ENCODE results near the gene MEGF6. TPM values are rescaled to one million over a fixed set of nuclear protein-coding genes. Genes with fewer than 3 reads are reported as not detected.

MEGF6 gene
- total and polyA plus RNA-seq, 9 of the 15 experiments (the other 6 are each of a cell fraction or from before 2014, with no cell fraction given) = 0.03 to 1.7 (median 0.24) TPM; not detected in 3

DNA sequence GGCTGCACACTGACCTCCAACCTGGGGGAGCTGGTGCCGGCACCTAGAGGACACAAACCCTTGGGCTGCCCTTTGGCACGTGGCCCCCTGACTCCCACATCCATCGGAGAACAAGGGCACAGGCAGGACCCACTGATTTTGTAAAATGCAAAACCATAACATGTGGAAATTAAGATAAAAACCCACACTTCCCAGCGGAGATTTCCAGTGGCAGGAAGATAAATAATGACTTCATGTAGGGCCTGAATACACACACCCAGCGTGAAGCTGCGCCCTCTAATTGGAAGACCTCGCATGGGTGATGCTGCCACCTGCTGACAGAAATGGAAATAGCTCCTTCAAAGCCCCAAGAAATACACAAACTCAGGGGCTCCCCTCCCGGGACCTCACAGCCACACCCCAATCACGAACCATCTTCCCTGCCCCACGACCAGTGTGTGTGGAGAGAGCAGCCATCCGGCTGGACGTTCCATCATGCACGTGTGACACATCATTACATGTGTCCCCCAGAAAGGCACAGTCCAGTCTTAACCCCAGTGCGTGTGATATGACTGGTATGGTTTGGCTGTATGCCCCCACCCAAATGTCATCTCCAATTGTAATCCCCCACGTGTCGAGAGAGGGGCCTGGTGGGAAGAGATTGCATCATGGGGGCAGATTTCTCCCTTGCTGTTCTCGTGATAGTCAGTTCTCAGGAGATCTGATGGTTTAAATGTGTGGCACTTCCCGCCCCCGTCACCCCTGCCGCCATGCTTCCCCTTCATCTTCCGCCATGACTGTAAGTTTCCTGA, 7.8 kb upstream of the MEGF6 start (continued):
- TF ChIP-seq, protein P1, sequence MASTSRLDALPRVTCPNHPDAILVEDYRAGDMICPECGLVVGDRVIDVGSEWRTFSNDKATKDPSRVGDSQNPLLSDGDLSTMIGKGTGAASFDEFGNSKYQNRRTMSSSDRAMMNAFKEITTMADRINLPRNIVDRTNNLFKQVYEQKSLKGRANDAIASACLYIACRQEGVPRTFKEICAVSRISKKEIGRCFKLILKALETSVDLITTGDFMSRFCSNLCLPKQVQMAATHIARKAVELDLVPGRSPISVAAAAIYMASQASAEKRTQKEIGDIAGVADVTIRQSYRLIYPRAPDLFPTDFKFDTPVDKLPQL (IDR thresholded peaks at IDR 0.05; ENCODE audit: extremely low read depth, insufficient read length) = no peak
- TF ChIP-seq LCOR (CRISPR knock-in tag; IDR thresholded peaks at IDR 0.05) (no peak), RFX5 (IDR thresholded peaks at IDR 0.05; ENCODE audit: low read depth, low read length) (no peak), NR2F6 (CRISPR knock-in tag; IDR thresholded peaks at IDR 0.05) (no peak), U2AF1 (optimal IDR thresholded peaks at IDR 0.05; ENCODE audit: low read depth, low read length) (no peak), RFX1 (IDR thresholded peaks at IDR 0.05) (no peak), KAT2B (IDR thresholded peaks at IDR 0.05; ENCODE audit: low read depth, low read length) (no peak), PHB (CRISPR knock-in tag; IDR thresholded peaks at IDR 0.05) (no peak), KDM1A (IDR thresholded peaks at IDR 0.05) (peak; percentile 91 to 93), JUN (IDR thresholded peaks at IDR 0.05; ENCODE audit: borderline replicate concordance, low read depth, low read length) (0 out of 2 replicates have a peak, but pooled peaks have one; percentile 27), JUN (CRISPR knock-in tag; IDR thresholded peaks at IDR 0.05; ENCODE audit: borderline replicate concordance) (peak; percentile 77; the same call in 1 of the 2 replicates), ZKSCAN1 (IDR thresholded peaks at IDR 0.05; ENCODE audit: low read depth, low read length) (no peak), SIN3B (IDR thresholded peaks at IDR 0.05; ENCODE audit: low read depth) (no peak), ATF1 (CRISPR knock-in tag; IDR thresholded peaks at IDR 0.05) (no peak), ATF1 (tag; IDR thresholded peaks at IDR 0.05) (peak; percentile 33; the same call in 1 of the 2 replicates), CCNT2 (IDR thresholded peaks at IDR 0.05; ENCODE audit: borderline replicate concordance, extremely low read depth, insufficient read length, low read depth, low read length) (no peak), ZNF324 (CRISPR knock-in tag; IDR thresholded peaks at IDR 0.05) (no peak), MBD1 (CRISPR knock-in tag; IDR thresholded peaks at IDR 0.05) (no peak), TEAD4 (IDR thresholded peaks at IDR 0.05; ENCODE audit: low read length) (peak; percentile 71), TEAD4 (CRISPR knock-in tag; IDR thresholded peaks at IDR 0.05; ENCODE audit: borderline replicate concordance) (no peak), ZZZ3 (IDR thresholded peaks at IDR 0.05) (no peak), SMC3 (conservative IDR thresholded peaks at IDR 0.05; ENCODE audit: insufficient read depth, low read depth, low read length) (peak; percentile 90), KLF13 (tag; IDR thresholded peaks at IDR 0.05; ENCODE audit: borderline replicate concordance, low read depth) (peak; percentile 40; the same call in 1 of the 2 replicates)
- TF ChIP-seq, protein P2, sequence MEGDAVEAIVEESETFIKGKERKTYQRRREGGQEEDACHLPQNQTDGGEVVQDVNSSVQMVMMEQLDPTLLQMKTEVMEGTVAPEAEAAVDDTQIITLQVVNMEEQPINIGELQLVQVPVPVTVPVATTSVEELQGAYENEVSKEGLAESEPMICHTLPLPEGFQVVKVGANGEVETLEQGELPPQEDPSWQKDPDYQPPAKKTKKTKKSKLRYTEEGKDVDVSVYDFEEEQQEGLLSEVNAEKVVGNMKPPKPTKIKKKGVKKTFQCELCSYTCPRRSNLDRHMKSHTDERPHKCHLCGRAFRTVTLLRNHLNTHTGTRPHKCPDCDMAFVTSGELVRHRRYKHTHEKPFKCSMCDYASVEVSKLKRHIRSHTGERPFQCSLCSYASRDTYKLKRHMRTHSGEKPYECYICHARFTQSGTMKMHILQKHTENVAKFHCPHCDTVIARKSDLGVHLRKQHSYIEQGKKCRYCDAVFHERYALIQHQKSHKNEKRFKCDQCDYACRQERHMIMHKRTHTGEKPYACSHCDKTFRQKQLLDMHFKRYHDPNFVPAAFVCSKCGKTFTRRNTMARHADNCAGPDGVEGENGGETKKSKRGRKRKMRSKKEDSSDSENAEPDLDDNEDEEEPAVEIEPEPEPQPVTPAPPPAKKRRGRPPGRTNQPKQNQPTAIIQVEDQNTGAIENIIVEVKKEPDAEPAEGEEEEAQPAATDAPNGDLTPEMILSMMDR (IDR thresholded peaks at IDR 0.05 in 2 of 3, conservative IDR thresholded peaks at IDR 0.05 in 1 of 3; ENCODE audit: insufficient read depth in 2 of 3, low read depth in 1 of 3, low read length in 3 of 3) = peak; percentile 93 to 98 (median 98)
- TF ChIP-seq, protein P3, sequence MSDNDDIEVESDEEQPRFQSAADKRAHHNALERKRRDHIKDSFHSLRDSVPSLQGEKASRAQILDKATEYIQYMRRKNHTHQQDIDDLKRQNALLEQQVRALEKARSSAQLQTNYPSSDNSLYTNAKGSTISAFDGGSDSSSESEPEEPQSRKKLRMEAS (CRISPR knock-in tag; IDR thresholded peaks at IDR 0.05) = peak; percentile 66

All from K562 (cell line).